ENCODE data around the gene TNFSF8.

GRCh38 chr9:114856942-114857315 is 73.5 kb downstream of the TNFSF8 start:
- TF ChIP-seq GABPA (tag; conservative IDR thresholded peaks at IDR 0.05; ENCODE audit: low read depth) (no peak), POLR2G (IDR thresholded peaks at IDR 0.05; ENCODE audit: low read depth, low read length) (no peak), MAFF (IDR thresholded peaks at IDR 0.05; ENCODE audit: low read length) (no peak), TAF1 (IDR thresholded peaks at IDR 0.05; ENCODE audit: control insufficient read depth, extremely low read depth, insufficient read depth, low read length, severe bottlenecking) (no peak), POLR2A (conservative IDR thresholded peaks at IDR 0.05) (no peak), EZH2 (IDR thresholded peaks at IDR 0.05; ENCODE audit: borderline replicate concordance, low read depth, low read length) (no peak), TCF7L2 (IDR thresholded peaks at IDR 0.05; ENCODE audit: low read depth, low read length) (no peak), ZBTB43 (CRISPR knock-in tag; IDR thresholded peaks at IDR 0.05) (no peak), KLF6 (CRISPR knock-in tag; IDR thresholded peaks at IDR 0.05; ENCODE audit: borderline replicate concordance) (no peak), ARNT (IDR thresholded peaks at IDR 0.05) (no peak)
- TF ChIP-seq, protein P1, sequence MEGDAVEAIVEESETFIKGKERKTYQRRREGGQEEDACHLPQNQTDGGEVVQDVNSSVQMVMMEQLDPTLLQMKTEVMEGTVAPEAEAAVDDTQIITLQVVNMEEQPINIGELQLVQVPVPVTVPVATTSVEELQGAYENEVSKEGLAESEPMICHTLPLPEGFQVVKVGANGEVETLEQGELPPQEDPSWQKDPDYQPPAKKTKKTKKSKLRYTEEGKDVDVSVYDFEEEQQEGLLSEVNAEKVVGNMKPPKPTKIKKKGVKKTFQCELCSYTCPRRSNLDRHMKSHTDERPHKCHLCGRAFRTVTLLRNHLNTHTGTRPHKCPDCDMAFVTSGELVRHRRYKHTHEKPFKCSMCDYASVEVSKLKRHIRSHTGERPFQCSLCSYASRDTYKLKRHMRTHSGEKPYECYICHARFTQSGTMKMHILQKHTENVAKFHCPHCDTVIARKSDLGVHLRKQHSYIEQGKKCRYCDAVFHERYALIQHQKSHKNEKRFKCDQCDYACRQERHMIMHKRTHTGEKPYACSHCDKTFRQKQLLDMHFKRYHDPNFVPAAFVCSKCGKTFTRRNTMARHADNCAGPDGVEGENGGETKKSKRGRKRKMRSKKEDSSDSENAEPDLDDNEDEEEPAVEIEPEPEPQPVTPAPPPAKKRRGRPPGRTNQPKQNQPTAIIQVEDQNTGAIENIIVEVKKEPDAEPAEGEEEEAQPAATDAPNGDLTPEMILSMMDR (IDR thresholded peaks at IDR 0.05 in 2 of 3, conservative IDR thresholded peaks at IDR 0.05 in 1 of 3; ENCODE audit: insufficient read depth in 2 of 3, low read depth in 1 of 3, low read length in 3 of 3) = no peak
- TF ChIP-seq, protein P2, sequence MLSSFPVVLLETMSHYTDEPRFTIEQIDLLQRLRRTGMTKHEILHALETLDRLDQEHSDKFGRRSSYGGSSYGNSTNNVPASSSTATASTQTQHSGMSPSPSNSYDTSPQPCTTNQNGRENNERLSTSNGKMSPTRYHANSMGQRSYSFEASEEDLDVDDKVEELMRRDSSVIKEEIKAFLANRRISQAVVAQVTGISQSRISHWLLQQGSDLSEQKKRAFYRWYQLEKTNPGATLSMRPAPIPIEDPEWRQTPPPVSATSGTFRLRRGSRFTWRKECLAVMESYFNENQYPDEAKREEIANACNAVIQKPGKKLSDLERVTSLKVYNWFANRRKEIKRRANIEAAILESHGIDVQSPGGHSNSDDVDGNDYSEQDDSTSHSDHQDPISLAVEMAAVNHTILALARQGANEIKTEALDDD (IDR thresholded peaks at IDR 0.05) = no peak
- TF ChIP-seq, protein P3, sequence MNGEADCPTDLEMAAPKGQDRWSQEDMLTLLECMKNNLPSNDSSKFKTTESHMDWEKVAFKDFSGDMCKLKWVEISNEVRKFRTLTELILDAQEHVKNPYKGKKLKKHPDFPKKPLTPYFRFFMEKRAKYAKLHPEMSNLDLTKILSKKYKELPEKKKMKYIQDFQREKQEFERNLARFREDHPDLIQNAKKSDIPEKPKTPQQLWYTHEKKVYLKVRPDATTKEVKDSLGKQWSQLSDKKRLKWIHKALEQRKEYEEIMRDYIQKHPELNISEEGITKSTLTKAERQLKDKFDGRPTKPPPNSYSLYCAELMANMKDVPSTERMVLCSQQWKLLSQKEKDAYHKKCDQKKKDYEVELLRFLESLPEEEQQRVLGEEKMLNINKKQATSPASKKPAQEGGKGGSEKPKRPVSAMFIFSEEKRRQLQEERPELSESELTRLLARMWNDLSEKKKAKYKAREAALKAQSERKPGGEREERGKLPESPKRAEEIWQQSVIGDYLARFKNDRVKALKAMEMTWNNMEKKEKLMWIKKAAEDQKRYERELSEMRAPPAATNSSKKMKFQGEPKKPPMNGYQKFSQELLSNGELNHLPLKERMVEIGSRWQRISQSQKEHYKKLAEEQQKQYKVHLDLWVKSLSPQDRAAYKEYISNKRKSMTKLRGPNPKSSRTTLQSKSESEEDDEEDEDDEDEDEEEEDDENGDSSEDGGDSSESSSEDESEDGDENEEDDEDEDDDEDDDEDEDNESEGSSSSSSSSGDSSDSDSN (IDR thresholded peaks at IDR 0.05; ENCODE audit: borderline replicate concordance in 1 of 2, low read depth in 2 of 2, low read length in 2 of 2) = no peak
